OCI-LY7 (cell line): ENCODE results near the gene EPHA8.

ENCODE experiments used
- EZH2phosphoT487 ChIP-seq: fragments of 200-600 bp; sonication (generic); IDR thresholded peaks from 2 replicates; pipeline ENCODE4 v1.6.1; 2018; ENCODE audit warnings: low read depth, borderline replicate concordance, mild to moderate bottlenecking, mixed run types, antibody characterized with exemption, low read length, moderate library complexity, mixed read lengths
- TF ChIP-seq, protein P1 (sequence below): fragments of 200-600 bp; sonication (generic); conservative IDR thresholded peaks from 2 replicates; pipeline ENCODE4 v1.5.1; 2014; ENCODE audit warnings: mild to moderate bottlenecking, antibody characterized with exemption, low read length, moderate library complexity, mixed read lengths

DNA sequence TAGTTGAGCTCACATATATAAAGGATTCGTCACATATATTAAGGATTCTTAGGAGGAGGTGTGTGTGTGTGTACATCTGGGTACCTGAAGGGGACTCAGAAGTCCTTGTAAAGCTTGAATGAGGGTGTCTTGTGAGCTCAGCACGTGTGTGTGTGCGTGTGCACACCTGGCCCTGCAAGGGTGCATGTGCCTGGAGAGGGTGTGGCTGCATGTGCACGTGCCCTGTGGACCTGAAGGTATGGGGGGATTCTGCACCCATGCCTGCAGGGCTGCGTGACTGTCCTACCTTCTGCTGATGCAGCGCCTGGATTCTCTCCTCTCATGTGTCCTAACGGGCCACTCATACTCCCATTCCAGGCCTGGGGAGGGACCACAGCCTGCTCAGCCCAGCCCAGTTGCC is 24.0 kb downstream of the EPHA8 start:
- TF ChIP-seq, protein P1, sequence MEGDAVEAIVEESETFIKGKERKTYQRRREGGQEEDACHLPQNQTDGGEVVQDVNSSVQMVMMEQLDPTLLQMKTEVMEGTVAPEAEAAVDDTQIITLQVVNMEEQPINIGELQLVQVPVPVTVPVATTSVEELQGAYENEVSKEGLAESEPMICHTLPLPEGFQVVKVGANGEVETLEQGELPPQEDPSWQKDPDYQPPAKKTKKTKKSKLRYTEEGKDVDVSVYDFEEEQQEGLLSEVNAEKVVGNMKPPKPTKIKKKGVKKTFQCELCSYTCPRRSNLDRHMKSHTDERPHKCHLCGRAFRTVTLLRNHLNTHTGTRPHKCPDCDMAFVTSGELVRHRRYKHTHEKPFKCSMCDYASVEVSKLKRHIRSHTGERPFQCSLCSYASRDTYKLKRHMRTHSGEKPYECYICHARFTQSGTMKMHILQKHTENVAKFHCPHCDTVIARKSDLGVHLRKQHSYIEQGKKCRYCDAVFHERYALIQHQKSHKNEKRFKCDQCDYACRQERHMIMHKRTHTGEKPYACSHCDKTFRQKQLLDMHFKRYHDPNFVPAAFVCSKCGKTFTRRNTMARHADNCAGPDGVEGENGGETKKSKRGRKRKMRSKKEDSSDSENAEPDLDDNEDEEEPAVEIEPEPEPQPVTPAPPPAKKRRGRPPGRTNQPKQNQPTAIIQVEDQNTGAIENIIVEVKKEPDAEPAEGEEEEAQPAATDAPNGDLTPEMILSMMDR: no peak
- TF ChIP-seq EZH2phosphoT487: no peak
